Measurements from ENCODE around the gene OAS3. TPM values are rescaled to one million over a fixed set of nuclear protein-coding genes. Genes with fewer than 3 reads are reported as not detected.
A peak's percentile ranks its signal among the peaks of the same experiment; 100 is the strongest.

The OAS3 gene
- total and polyA plus RNA-seq, 9 of the 15 experiments (the other 6 are each of a cell fraction or from before 2014, with no cell fraction given): 0.21 to 2.0 (median 0.83) TPM

GRCh38 chr12:112919121-112919520 lies 19.2 kb upstream of the OAS3 start (continued):
- TF ChIP-seq YY1 (IDR thresholded peaks at IDR 0.05; ENCODE audit: borderline replicate concordance in 1 of 3, control insufficient read depth in 1 of 3, extremely low read depth in 1 of 3, insufficient read depth in 3 of 3, insufficient read length in 1 of 3, insufficient replicate concordance in 2 of 3, low read depth in 1 of 3, low read length in 2 of 3) (no peak), ZNF436 (CRISPR knock-in tag; IDR thresholded peaks at IDR 0.05) (no peak), MAZ (CRISPR knock-in tag; conservative IDR thresholded peaks at IDR 0.05 in 1 of 2, IDR thresholded peaks at IDR 0.05 in 1 of 2) (no peak)

- Histone ChIP-seq H3K79me2 (ENCODE audit: control insufficient read depth, insufficient read depth, low read length) (no peaks in the 10 kb centered on the region), H3K27ac (ENCODE audit: extremely low read depth, low read depth, low read length) (no peak overlapping the region), H3K4me1 (replicated peaks in 1 of 2; ENCODE audit: control insufficient read depth in 2 of 2, insufficient read depth in 2 of 2, low read length in 2 of 2) (no peaks in the 10 kb centered on the region), H4K20me1 (replicated peaks; ENCODE audit: control insufficient read depth, insufficient read depth, low read length) (no peaks in the 10 kb centered on the region), H3K4me2 (ENCODE audit: insufficient read depth, low read length) (no peak overlapping the region), H3K9me1 (ENCODE audit: control insufficient read depth, insufficient read depth, low read length) (no peaks in the 10 kb centered on the region), H3K27me3 (ENCODE audit: control insufficient read depth in 2 of 2, insufficient read depth in 2 of 2, low read length in 2 of 2) (no peaks in the 10 kb centered on the region), H3K4me3 (no peak overlapping the region), H2AFZ (ENCODE audit: low read depth, low read length) (no peak overlapping the region), H3K36me3 (ENCODE audit: control insufficient read depth, insufficient read depth, low read length) (no peaks in the 10 kb centered on the region), H3K9ac (ENCODE audit: insufficient read depth in 1 of 2, low read depth in 2 of 2, low read length in 2 of 2) (no peak overlapping the region), H3K9me3 (replicated peaks; ENCODE audit: control insufficient read depth, insufficient read depth, low read depth, low read length) (no peaks in the 10 kb centered on the region; the same call in 1 of the 2 replicates)
- 1% methylated on average over 6 of the region's 7 CpGs for WGBS (ENCODE audit: insufficient coverage, low coverage, missing lambda C conversion rate)
- no TSS peak for BruUV-seq (replicated peaks)
- ATAC-seq: no peak
- TF ChIP-seq NR1H2 (CRISPR knock-in tag; IDR thresholded peaks at IDR 0.05): no peak
- TF ChIP-seq JUNB (CRISPR knock-in tag; conservative IDR thresholded peaks at IDR 0.05): no peak
- TF ChIP-seq TCF3 (CRISPR knock-in tag; IDR thresholded peaks at IDR 0.05): no peak
- TF ChIP-seq HDAC6 (IDR thresholded peaks at IDR 0.05; ENCODE audit: low read depth, low read length): no peak
- no peak for TF ChIP-seq NFRKB (IDR thresholded peaks at IDR 0.05; ENCODE audit: low read depth)
- no peak for TF ChIP-seq SIN3A (IDR thresholded peaks at IDR 0.05; ENCODE audit: borderline replicate concordance in 2 of 2, control insufficient read depth in 1 of 2, low read depth in 2 of 2, low read length in 2 of 2)
- no peak for TF ChIP-seq MITF (IDR thresholded peaks at IDR 0.05)
- TF ChIP-seq PTRF (tag; IDR thresholded peaks at IDR 0.05): no peak
- TF ChIP-seq, protein P1, sequence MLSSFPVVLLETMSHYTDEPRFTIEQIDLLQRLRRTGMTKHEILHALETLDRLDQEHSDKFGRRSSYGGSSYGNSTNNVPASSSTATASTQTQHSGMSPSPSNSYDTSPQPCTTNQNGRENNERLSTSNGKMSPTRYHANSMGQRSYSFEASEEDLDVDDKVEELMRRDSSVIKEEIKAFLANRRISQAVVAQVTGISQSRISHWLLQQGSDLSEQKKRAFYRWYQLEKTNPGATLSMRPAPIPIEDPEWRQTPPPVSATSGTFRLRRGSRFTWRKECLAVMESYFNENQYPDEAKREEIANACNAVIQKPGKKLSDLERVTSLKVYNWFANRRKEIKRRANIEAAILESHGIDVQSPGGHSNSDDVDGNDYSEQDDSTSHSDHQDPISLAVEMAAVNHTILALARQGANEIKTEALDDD (IDR thresholded peaks at IDR 0.05): no peak
- no peak for TF ChIP-seq TARDBP (IDR thresholded peaks at IDR 0.05)
- TF ChIP-seq, protein P2, sequence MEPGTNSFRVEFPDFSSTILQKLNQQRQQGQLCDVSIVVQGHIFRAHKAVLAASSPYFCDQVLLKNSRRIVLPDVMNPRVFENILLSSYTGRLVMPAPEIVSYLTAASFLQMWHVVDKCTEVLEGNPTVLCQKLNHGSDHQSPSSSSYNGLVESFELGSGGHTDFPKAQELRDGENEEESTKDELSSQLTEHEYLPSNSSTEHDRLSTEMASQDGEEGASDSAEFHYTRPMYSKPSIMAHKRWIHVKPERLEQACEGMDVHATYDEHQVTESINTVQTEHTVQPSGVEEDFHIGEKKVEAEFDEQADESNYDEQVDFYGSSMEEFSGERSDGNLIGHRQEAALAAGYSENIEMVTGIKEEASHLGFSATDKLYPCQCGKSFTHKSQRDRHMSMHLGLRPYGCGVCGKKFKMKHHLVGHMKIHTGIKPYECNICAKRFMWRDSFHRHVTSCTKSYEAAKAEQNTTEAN (CRISPR knock-in tag; IDR thresholded peaks at IDR 0.05): no peak
- TF ChIP-seq ZC3H8 (IDR thresholded peaks at IDR 0.05): no peak
- peak; percentile 26 for FAIRE-seq
- in situ Hi-C loops (cut with MboI): no loop called here
- CTCF ChIA-PET (ENCODE audit: low intra/inter-chr PET ratio): no interaction called here
- POLR2A ChIA-PET: interaction anchor here (1.3 kb wide), 1 partner anchor 13 kb away, joined by 6 read pairs; the partner anchor contains the start of gene OAS3
- intact Hi-C loops (cut with micrococcal nuclease): no loop called here
- no peak for DNase-seq (ENCODE audit: extremely low read depth in 1 of 4, low spot score in 3 of 4)
Measured at GRCh38 chr12:112924986-112925385, 13.3 kb upstream of the OAS3 start.
